Subcutaneous abdominal adipose tissue (tissue), 5 donors: ENCODE data around the gene POLR3G.

ENCODE experiments used
- H3K27ac ChIP-seq: one replicate; pipeline ENCODE4 v1.7.0; 2013; ENCODE audit warnings: low read depth, mild to moderate bottlenecking, inconsistent platforms, low read length, moderate library complexity
- H3K27me3 ChIP-seq, 5 donors: one replicate each; pipeline ENCODE4 v1.7.0; 2013; ENCODE audit warnings: low read length in 5 of 5, inconsistent platforms in 1 of 5; ENCODE audit not compliant: control insufficient read depth in 5 of 5, insufficient read depth in 4 of 5
- H3K36me3 ChIP-seq, 5 donors: one replicate each; pipeline ENCODE4 v1.7.0; 2013; ENCODE audit warnings: low read length in 5 of 5; ENCODE audit not compliant: control insufficient read depth in 5 of 5, insufficient read depth in 5 of 5
- H3K4me1 ChIP-seq, 5 donors: one replicate each; pipeline ENCODE4 v1.7.0; 2013; ENCODE audit warnings: low read length in 5 of 5, mild to moderate bottlenecking in 3 of 5, moderate library complexity in 1 of 5; ENCODE audit not compliant: control insufficient read depth in 5 of 5, insufficient read depth in 5 of 5
- H3K4me3 ChIP-seq, 5 donors: one replicate each; pipeline ENCODE4 v1.7.0; 2013; ENCODE audit warnings: low read length in 5 of 5, low read depth in 1 of 5
- H3K9ac ChIP-seq, 5 donors: one replicate each; pipeline ENCODE4 v1.7.0; 2013; ENCODE audit warnings: low read length in 5 of 5, mild to moderate bottlenecking in 4 of 5, moderate library complexity in 3 of 5
- H3K9me3 ChIP-seq, 5 donors: one replicate each; pipeline ENCODE4 v1.7.0; 2013; ENCODE audit warnings: low read length in 5 of 5; ENCODE audit not compliant: control insufficient read depth in 5 of 5
- donor health status: healthy.
- donor health status: healthy.
- donor health status: healthy.
- donor health status: healthy.
- donor health status: healthy.

Gene POLR3G

DNA sequence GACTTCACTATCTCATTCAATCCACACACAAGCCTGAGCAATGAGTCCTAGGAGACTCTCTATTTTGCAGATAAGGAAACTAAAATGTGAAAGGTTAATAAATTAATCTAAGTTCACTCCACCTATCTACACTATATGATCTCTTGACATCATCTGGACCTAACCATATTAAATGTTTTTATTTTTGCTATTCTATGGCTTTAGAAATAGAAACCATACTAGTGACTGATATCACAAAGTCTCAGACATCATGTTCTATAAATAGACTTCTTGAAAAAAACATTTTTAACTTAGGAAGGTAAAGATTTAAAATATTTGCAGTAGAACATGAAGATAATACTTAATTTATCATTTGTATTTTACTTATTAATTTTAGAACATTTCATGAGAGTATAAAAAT lies 74.6 kb downstream of the POLR3G start:
- Histone ChIP-seq H3K36me3 (no peaks in the 10 kb centered on the region), H3K27me3 (no peaks in the 10 kb centered on the region), H3K27ac (no peak overlapping the region), H3K9me3 (no peaks in the 10 kb centered on the region), H3K4me1 (peaks cover 0 to 6% (median 0%) of the 10 kb centered on the region in 5 donors), H3K9ac (no peak overlapping the region), H3K4me3 (no peak overlapping the region)

DNA sequence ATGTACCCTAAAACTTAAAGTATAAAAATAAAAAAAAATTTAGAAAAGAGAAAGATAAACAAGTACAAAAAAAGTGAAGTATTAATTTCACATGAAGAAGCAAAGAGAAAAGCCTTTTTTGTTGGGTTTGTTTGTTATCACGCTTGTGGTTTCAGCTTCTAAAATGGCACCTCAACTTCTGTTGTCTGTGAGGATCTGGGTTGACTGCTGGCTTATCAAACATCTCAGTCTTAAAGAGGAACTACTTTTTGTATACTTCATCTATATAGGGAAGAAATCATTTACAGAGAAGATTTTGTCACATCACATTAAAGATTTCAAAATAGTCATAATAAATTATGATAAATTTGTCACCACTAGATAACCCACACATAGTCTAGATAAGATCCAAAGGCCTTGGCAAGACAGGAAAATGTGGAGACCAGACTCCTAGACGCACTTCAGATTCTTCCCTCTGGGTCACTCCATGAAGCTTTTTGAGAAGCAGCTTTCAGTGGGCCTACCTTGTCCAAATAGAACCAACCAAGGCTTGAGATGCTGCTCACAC lies 75.1 kb downstream of the POLR3G start:
- no peak overlapping the region for H3K27ac ChIP-seq
- no peaks in the 10 kb centered on the region for H3K27me3 ChIP-seq
- no peaks in the 10 kb centered on the region for H3K9me3 ChIP-seq
- H3K9ac ChIP-seq: no peak overlapping the region
- peaks cover 0 to 4% (median 0%) of the 10 kb centered on the region in 5 donors for H3K4me1 ChIP-seq
- H3K4me3 ChIP-seq: no peak overlapping the region
- H3K36me3 ChIP-seq: no peaks in the 10 kb centered on the region

DNA sequence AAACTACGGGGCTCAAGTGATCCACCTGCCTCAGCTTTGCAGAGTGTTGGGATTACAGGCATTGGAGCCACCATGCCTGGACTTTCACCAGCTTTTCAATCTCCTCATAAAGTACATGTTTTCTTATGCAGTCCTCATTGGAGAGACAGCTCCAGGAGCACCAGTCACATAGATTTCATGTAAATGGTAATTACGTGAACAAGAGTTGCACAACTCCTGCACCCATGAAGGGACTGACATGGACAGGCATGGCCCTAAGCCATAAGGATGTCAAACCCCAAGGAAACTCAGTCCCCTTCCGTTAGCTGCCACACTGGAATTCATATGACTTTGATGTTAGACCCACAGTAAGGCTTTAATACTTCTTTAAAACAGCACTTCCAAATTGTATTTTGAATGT lies 76.3 kb downstream of the POLR3G start:
- Histone ChIP-seq H3K9ac (no peak overlapping the region), H3K27me3 (no peaks in the 10 kb centered on the region), H3K4me3 (no peak overlapping the region), H3K27ac (no peak overlapping the region), H3K36me3 (no peaks in the 10 kb centered on the region), H3K9me3 (no peaks in the 10 kb centered on the region), H3K4me1 (no peaks in the 10 kb centered on the region)

DNA sequence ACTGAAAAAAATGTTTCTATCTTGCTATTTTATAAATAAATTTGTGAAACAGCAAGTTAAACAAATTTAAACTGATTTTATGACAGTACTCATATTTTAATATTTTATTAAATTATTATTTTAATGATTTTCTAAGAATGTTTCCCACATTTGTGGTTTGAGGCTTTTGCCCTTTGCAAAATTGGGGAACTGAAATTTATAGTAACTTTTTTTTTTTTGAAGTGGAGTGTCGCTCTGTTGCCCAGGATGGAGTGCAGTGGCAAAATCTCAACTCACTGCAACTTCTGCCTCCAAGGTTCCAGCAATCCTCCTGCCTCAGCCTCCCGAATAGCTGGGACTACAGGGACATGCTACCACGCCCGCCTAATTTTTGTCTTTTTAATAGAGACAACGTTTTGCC lies 76.7 kb downstream of the POLR3G start:
- H3K9me3 ChIP-seq: no peaks in the 10 kb centered on the region
- no peak overlapping the region for H3K4me3 ChIP-seq
- H3K36me3 ChIP-seq: no peaks in the 10 kb centered on the region
- H3K9ac ChIP-seq: no peak overlapping the region
- no peak overlapping the region for H3K27ac ChIP-seq
- H3K4me1 ChIP-seq: no peaks in the 10 kb centered on the region
- no peaks in the 10 kb centered on the region for H3K27me3 ChIP-seq

DNA sequence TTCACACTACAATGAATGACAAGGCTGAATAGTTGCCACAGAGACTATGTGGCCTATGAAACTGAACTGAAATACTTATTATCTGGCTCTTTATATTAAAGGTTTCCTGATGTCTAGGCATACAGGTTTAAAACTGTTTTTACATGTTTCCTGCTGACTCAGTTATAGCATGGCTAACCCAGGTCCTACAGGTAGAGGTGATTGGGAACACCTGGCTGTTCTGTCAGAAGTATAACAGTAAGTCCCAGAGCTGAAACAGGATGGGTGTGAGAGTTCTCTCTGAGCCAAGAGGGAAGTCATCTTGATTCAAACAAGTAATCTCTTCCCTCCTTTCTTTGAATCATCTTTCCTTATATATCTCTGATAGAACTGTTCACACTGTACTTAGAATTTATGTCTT lies 79.0 kb downstream of the POLR3G start:
- peaks cover 11 to 20% (median 15%) of the 10 kb centered on the region in 5 donors for H3K27me3 ChIP-seq
- H3K9ac ChIP-seq: no peak overlapping the region
- H3K36me3 ChIP-seq: no peaks in the 10 kb centered on the region
- H3K4me1 ChIP-seq: peaks cover 0 to 9% (median 7%) of the 10 kb centered on the region in 5 donors
- no peak overlapping the region for H3K27ac ChIP-seq
- no peaks in the 10 kb centered on the region for H3K9me3 ChIP-seq
- no peak overlapping the region for H3K4me3 ChIP-seq

DNA sequence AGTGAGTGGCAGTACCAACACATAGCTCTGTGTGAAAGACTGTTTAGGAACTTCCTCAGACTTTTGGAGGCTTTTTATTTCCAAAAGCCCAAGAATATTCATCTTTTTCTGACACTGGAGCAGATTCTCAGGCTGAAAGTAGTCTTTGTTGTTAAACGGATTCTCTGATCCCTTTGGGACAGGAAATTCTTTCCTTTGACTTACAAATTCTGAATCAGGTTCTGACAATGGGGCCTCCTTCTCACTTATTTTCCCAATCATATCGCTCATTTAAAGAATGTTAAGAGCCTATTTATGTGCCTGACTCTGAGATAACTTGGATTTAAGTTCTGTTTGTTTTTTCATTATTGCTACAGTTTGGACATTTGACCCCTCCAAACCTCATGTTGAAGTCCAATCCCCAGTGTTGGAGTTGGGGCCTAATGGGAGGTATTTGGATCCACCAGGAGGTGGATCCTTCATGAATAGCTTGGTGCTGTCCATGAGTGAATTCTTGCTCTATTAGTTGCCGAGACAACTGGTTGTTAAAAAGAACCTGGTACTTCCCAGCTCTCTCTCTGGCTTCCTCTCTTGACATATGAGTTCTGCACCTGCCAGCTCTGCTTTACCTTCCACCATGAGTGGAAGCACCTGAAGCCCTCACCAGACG lies 79.8 kb downstream of the POLR3G start:
- Histone ChIP-seq H3K36me3 (no peaks in the 10 kb centered on the region), H3K9ac (no peak overlapping the region), H3K27me3 (peaks cover 16 to 25% (median 17%) of the 10 kb centered on the region in 5 donors)

DNA sequence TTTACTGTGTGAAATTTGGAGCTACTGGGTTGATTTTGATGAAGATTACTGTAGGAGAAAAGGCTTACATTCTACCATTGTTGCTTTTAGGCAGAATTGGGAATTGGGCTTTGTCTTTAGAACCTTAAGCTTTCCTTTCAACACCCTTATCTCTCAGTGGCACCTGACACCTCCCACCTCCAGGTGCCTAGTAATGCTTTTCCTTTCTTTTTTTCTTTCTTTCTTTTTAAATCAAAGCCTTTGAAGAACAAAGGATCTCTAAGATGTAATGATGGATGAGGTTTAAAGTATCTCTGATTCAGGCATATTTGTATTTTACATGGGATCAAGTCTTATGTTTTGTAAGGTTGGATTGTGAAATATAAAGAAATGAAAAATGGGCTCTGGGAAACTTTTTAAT lies 81.0 kb downstream of the POLR3G start:
- no peaks in the 10 kb centered on the region for H3K9me3 ChIP-seq
- H3K36me3 ChIP-seq: no peaks in the 10 kb centered on the region
- H3K27ac ChIP-seq: no peak overlapping the region
- H3K4me1 ChIP-seq: peaks cover 0 to 12% (median 9%) of the 10 kb centered on the region in 5 donors
- peaks cover 16 to 25% (median 17%) of the 10 kb centered on the region in 5 donors for H3K27me3 ChIP-seq
- H3K4me3 ChIP-seq: no peak overlapping the region
- H3K9ac ChIP-seq: no peak overlapping the region

More for the DNA sequence above, 79.8 kb downstream of the POLR3G start:
- H3K27ac ChIP-seq: no peak overlapping the region
- H3K4me1 ChIP-seq: peaks cover 0 to 12% (median 9%) of the 10 kb centered on the region in 5 donors
- H3K9me3 ChIP-seq: no peaks in the 10 kb centered on the region
- no peak overlapping the region for H3K4me3 ChIP-seq

DNA sequence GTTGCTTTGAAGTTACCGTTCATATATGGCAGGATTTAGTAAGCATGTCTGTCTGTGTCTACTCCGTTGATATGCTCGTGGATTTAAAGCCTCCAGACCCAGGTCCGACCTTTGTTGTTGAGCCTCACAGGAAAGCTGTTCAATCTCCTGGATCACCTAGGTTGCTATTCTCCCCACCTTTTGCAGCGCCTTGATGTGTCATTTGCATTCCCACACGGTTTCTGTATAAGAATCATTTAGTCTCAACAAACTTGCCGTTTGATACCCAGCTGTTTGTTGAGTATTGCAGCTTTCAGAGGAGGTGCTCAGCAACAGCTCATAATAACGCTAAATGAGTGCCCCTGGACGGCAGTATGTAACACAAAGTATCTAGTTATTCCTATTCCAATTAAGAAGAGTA lies 82.7 kb downstream of the POLR3G start:
- peaks cover 0 to 12% (median 9%) of the 10 kb centered on the region in 5 donors for H3K4me1 ChIP-seq
- no peak overlapping the region for H3K4me3 ChIP-seq
- H3K27ac ChIP-seq: no peak overlapping the region
- no peak overlapping the region for H3K9ac ChIP-seq
- H3K36me3 ChIP-seq: no peaks in the 10 kb centered on the region
- H3K9me3 ChIP-seq: no peaks in the 10 kb centered on the region
- H3K27me3 ChIP-seq: peaks cover 17 to 26% (median 17%) of the 10 kb centered on the region in 5 donors

DNA sequence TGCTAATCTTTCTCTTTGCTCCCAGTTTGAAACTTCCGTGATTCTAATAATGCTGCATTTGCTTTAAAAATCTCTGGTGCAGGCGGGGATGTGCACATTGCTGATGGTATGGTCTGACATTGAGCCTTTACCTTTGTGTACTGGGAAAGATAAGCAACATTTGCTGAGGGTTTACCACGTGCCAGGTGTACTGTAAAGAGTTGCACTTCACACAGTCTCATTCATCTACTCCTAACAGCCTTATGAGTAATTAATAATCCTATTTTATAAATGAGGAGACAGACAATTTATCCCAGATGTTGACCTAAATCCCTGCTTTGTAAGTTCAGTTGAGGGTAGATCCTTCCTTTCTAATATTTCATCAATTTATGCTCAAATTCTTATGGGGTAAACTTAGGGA lies 83.2 kb downstream of the POLR3G start:
- no peak overlapping the region for H3K9ac ChIP-seq

DNA sequence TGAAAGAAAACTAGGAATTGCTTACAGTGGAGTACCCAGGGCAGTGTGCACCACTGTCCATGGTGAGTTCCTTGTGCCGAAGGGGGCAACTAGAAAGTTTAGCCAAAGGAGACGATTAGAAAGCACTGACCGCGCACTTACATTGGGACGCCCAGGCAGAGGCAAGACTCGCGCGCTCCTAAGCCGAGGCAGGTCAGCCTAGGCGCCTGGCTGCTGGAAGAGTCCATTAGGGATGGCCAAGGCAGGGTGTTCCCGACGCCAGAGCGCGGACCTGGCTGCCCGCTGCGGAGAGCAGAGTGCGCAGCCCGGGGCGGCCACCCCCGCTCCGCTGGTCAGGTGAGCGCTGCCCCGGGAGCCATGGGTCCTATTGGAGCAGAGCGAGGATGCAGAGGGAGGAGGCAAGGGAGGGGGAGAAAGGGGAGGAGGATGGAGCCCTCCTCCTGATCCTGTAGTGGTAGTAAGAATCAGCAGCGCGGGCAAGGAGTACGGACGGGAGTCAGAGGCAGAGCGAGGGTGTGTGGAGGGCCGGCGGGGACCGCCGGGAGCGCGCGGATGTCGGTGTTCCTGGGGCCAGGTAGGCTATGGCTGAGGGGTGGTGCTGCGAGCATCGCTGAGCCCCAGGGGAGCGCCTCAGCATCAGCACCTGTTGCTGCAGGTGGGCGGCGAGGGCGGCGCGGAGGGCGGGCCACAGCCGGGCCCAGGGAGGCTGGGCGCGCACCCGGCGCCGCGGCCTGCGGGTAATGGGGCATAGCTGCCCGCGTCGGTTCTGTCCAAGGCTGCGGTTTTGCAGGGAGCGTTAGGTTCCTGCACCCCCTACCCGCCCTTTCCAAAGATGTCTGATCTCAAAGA lies 83.9 kb downstream of the POLR3G start, which contains the start of gene ADGRV1:
Gene ADGRV1, plus strand, starts transcription at position 454 of the 849 bp plus-strand sequence. Its CDS starts 99 bp downstream, at position 553.
- Histone ChIP-seq H3K4me1 (peaks cover 0 to 12% (median 9%) of the 10 kb centered on the region in 5 donors), H3K27me3 (peaks cover 17 to 26% (median 18%) of the 10 kb centered on the region in 5 donors), H3K27ac (no peak within 1 kb of the TSS), H3K36me3 (no peaks in the 10 kb centered on the region), H3K9ac (no peak within 1 kb of the TSS), H3K9me3 (no peaks in the 10 kb centered on the region), H3K4me3 (peak within 1 kb of the TSS; percentile 26 to 51 (median 39))

More for the DNA sequence above, 83.2 kb downstream of the POLR3G start:
- Histone ChIP-seq H3K27ac (no peak overlapping the region), H3K4me3 (peak overlapping the region in 2 of 5 donors; percentile 39 to 51), H3K36me3 (no peaks in the 10 kb centered on the region), H3K27me3 (peaks cover 17 to 26% (median 18%) of the 10 kb centered on the region in 5 donors), H3K9me3 (no peaks in the 10 kb centered on the region), H3K4me1 (peaks cover 0 to 12% (median 9%) of the 10 kb centered on the region in 5 donors)
